Immature natural killer cell (primary cell): ENCODE measurements around the gene STON1. TPM values are rescaled to one million over a fixed set of nuclear protein-coding genes. Genes with fewer than 3 reads are reported as not detected.

Source experiments
- DNase-seq, 3 donors: peaks; one replicate each; pipeline ENCODE4 v3.0.0; 2022; ENCODE audit warnings: mixed read lengths in 1 of 3
- H3K27ac Mint-ChIP-seq, 6 donors: one replicate each; pipeline ENCODE4 v1.8.0; 2020; ENCODE audit warnings: mixed read lengths in 6 of 6, mild to moderate bottlenecking in 5 of 6, inconsistent platforms in 4 of 6, moderate library complexity in 3 of 6
- H3K27me3 Mint-ChIP-seq, 3 donors: one replicate each; pipeline ENCODE4 v1.8.0; 2020 to 2021; ENCODE audit warnings: low read depth in 3 of 3, mild to moderate bottlenecking in 3 of 3, mixed read lengths in 3 of 3, moderate library complexity in 3 of 3, inconsistent platforms in 1 of 3
- H3K36me3 Mint-ChIP-seq, 3 donors: one replicate each; pipeline ENCODE4 v1.8.0; 2020; ENCODE audit warnings: mixed read lengths in 3 of 3, inconsistent platforms in 2 of 3, mild to moderate bottlenecking in 2 of 3
- H3K4me1 Mint-ChIP-seq, 2 donors: one replicate each; pipeline ENCODE4 v1.8.0; 2020; ENCODE audit warnings: inconsistent platforms in 2 of 2, mild to moderate bottlenecking in 2 of 2, mixed read lengths in 2 of 2, moderate library complexity in 1 of 2
- H3K4me3 Mint-ChIP-seq, 5 donors: one replicate each; pipeline ENCODE4 v1.8.0; 2020; ENCODE audit warnings: mild to moderate bottlenecking in 5 of 5, mixed read lengths in 5 of 5, inconsistent platforms in 3 of 5, moderate library complexity in 3 of 5
- H3K9me3 Mint-ChIP-seq, 6 donors: one replicate each; pipeline ENCODE4 v1.8.0; 2020; ENCODE audit warnings: mild to moderate bottlenecking in 6 of 6, mixed read lengths in 6 of 6, inconsistent platforms in 4 of 6, moderate library complexity in 3 of 6
- polyA plus RNA-seq, 3 donors: library from polyadenylated mRNA; unstranded; fragments of 300-500 nt; fragmentation: Illumina TruSeq; gene quantifications; one replicate each; pipeline ENCODE4 v1.2.3, GENCODE V29; 2021

STON1 gene
- polyA plus RNA-seq, 3 donors from 2014 or later, result 0.13 TPM; not detected in 2

DNA sequence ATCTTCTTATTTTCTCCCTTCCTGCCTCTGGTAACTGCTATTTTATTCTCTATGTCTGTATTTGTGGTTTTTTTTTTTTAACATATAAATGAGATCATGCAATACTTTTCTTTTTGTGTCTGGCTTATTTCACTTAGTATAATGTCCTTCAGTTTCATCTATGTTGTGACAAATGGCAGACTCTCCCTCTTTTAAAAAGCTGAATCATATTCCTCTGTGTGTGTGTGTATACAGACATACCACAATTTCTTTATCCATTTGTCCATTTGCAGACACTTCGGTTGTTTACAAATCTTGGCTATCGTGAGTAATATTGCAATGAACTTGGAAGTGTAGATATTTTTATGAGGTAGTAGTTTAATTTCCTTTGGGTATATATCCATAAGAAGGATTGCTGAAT lies 94.7 kb downstream of the STON1 start:
- no peak for DNase-seq
- Mint-ChIP-seq H3K9me3 (peaks cover 0 to 5% (median 0%) of the 10 kb centered on the region in 6 donors), H3K4me1 (no peaks in the 10 kb centered on the region), H3K36me3 (no peaks in the 10 kb centered on the region), H3K27ac (no peak overlapping the region), H3K27me3 (peaks cover 0 to 3% (median 2%) of the 10 kb centered on the region in 3 donors), H3K4me3 (no peak overlapping the region)

DNA sequence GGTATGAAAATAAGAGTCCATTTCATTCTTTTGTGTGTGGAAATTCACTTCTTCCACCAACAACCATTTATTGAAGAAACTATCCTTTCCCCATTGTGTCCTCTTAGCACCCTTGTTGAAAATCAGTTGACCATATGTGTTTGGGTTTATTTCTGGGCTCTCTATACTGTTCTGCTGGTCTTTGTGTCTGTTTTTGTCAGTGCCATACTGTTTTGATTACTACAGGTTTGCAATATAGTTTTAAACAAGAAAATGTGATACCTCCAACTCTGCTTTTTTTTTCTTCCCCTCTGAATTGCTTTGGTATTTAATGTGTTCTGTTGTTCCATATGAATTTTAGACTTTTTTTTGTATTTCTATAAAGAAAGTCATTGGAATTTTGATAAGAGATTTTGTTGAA lies 96.1 kb downstream of the STON1 start:
- peaks cover 0 to 3% (median 2%) of the 10 kb centered on the region in 3 donors for H3K27me3 Mint-ChIP-seq
- no peaks in the 10 kb centered on the region for H3K36me3 Mint-ChIP-seq
- no peak overlapping the region for H3K27ac Mint-ChIP-seq
- H3K9me3 Mint-ChIP-seq, result peaks cover 0 to 11% (median 0%) of the 10 kb centered on the region in 6 donors
- H3K4me1 Mint-ChIP-seq, result no peaks in the 10 kb centered on the region
- no peak overlapping the region for H3K4me3 Mint-ChIP-seq
- DNase-seq, result no peak

DNA sequence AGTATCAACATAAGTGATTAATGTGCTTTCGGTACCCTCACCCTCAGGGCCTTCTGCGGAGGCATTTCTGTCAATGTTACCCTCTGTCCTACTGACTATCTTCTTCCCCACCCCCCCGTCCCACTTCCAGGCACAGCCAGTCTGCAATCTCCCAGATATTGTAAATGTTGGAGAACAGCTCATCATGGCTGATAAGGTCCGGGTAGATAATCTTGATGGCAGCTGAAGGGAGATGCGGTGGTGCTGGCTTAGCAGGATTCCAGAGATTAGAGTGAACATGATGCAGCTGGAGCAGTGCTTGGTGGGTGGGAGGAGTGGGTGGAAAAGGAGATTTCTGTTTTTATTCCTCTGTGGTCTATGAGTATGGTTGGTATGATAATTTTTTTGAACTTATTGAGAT lies 103.2 kb downstream of the STON1 start:
- no peak overlapping the region for H3K4me3 Mint-ChIP-seq
- H3K36me3 Mint-ChIP-seq, result no peaks in the 10 kb centered on the region
- DNase-seq, result no peak
- no peak overlapping the region for H3K27ac Mint-ChIP-seq
- peaks cover under 1 to 5% (median 2%) of the 10 kb centered on the region in 3 donors for H3K27me3 Mint-ChIP-seq
- H3K9me3 Mint-ChIP-seq, result peaks cover 0 to 13% (median under 1%) of the 10 kb centered on the region in 6 donors
- no peaks in the 10 kb centered on the region for H3K4me1 Mint-ChIP-seq

GRCh38 chr2:48635786-48636185 lies 105.8 kb downstream of the STON1 start:
- no peak overlapping the region for H3K4me3 Mint-ChIP-seq
- peaks cover 2 to 4% (median 2%) of the 10 kb centered on the region in 3 donors for H3K27me3 Mint-ChIP-seq
- no peaks in the 10 kb centered on the region for H3K36me3 Mint-ChIP-seq
- peaks cover 0 to 6% (median under 1%) of the 10 kb centered on the region in 6 donors for H3K9me3 Mint-ChIP-seq
- DNase-seq, result no peak
- H3K27ac Mint-ChIP-seq, result no peak overlapping the region
- no peaks in the 10 kb centered on the region for H3K4me1 Mint-ChIP-seq

- no peak overlapping the region for H3K27ac Mint-ChIP-seq
- no peak for DNase-seq
- H3K9me3 Mint-ChIP-seq, result peaks cover 0 to 5% (median under 1%) of the 10 kb centered on the region in 6 donors
- H3K4me3 Mint-ChIP-seq, result no peak overlapping the region
- no peaks in the 10 kb centered on the region for H3K4me1 Mint-ChIP-seq
- no peaks in the 10 kb centered on the region for H3K36me3 Mint-ChIP-seq
- peaks cover 2 to 5% (median 4%) of the 10 kb centered on the region in 3 donors for H3K27me3 Mint-ChIP-seq
Measured at GRCh38 chr2:48638261-48638660, 108.3 kb downstream of the STON1 start.

Other genes with a start within 250 kb of the STON1 start
- gene FOXN2, start 215.5 kb upstream of the STON1 start, polyA plus RNA-seq, result 10 to 100 TPM; 20.6 to 50.8 (median 42.2) TPM
- 10 to 100 TPM in 2 of 3 donors, 1 to 10 TPM in 1; 8.5 to 17.8 (median 10.1) TPM for gene PPP1R21, start 89.4 kb upstream of the STON1 start, polyA plus RNA-seq
- gene GTF2A1L, start 87.7 kb downstream of the STON1 start, polyA plus RNA-seq, result not detected
- not detected for gene LHCGR, start 225.6 kb downstream of the STON1 start, polyA plus RNA-seq